B cell (primary cell): ENCODE data around the gene SART1. TPM values are rescaled to one million over a fixed set of nuclear protein-coding genes. Genes with fewer than 3 reads are reported as not detected.

ENCODE experiments used
- ATAC-seq: fragments of 200-7000 bp; cut with Tn5 transposase; one replicate; pipeline ENCODE4 v1.10.0; 2021; ENCODE audit warnings: low read depth, mild to moderate bottlenecking, moderate number of reproducible peaks, moderate library complexity
- CTCF ChIA-PET: fragments of 350-600 bp; sonication (Branson Sonifier 250); formaldehyde crosslinking; loops from one replicate; lab custom pipeline; 2021; ENCODE audit warnings: antibody characterized with exemption, inconsistent platforms; lab: Charles Lee
- POLR2A ChIA-PET: fragments of 350-600 bp; sonication (Branson Sonifier 250); formaldehyde crosslinking; loops from one replicate; lab custom pipeline; 2021; ENCODE audit warnings: antibody characterized with exemption; lab: Charles Lee
- DNase-seq: peaks from one replicate; pipeline ENCODE4 v3.0.0; 2013
- H2AFZ ChIP-seq: 2 replicates; pipeline ENCODE4 v1.6.1; 2012; ENCODE audit warnings: mild to moderate bottlenecking, low read depth, low read length; ENCODE audit not compliant: insufficient read depth, poor library complexity, severe bottlenecking
- H3K27ac ChIP-seq, 2 donors: 1 replicate in 1 of 2; 2 replicates in 1 of 2; pipeline ENCODE4 v1.5.1; 2012 to 2013; ENCODE audit warnings: low read length in 2 of 2, mild to moderate bottlenecking in 2 of 2, moderate library complexity in 1 of 2
- H3K27me3 ChIP-seq, 4 experiments: fragments of 200-600 bp in 1 of 4; sonication (generic) in 1 of 4; replicated peaks in 1 of 4; 1 replicate in 2 of 4; 2 replicates in 2 of 4; pipeline versions ENCODE4 v1.6.1 to v1.7.0; 2013 to 2016; ENCODE audit warnings: low read length in 3 of 4, mild to moderate bottlenecking in 2 of 4, mixed read lengths in 1 of 4, moderate library complexity in 1 of 4; ENCODE audit not compliant: insufficient read depth in 4 of 4, control insufficient read depth in 3 of 4; ENCODE audit errors: control extremely low read depth in 1 of 4
- H3K36me3 ChIP-seq, 2 experiments: replicated peaks in 1 of 2; 1 replicate in 1 of 2; 2 replicates in 1 of 2; pipeline versions ENCODE4 v1.6.1 to v1.7.1; 2013; ENCODE audit warnings: low read length in 1 of 2; ENCODE audit not compliant: insufficient read depth in 2 of 2, control insufficient read depth in 1 of 2; ENCODE audit errors: control extremely low read depth in 1 of 2, extremely low read depth in 1 of 2
- H3K4me1 ChIP-seq, 2 donors: fragments of 200-600 bp in 1 of 2; sonication (generic) in 1 of 2; 1 replicate in 1 of 2; 2 replicates in 1 of 2; pipeline versions ENCODE4 v1.5.1 to v1.6.1; 2013 to 2017; ENCODE audit warnings: low read length in 2 of 2; ENCODE audit not compliant: control insufficient read depth in 2 of 2, insufficient read depth in 2 of 2
- H3K4me2 ChIP-seq: replicated peaks from 2 replicates; pipeline ENCODE3; 2012; ENCODE audit warnings: mild to moderate bottlenecking, low read depth, low read length; ENCODE audit not compliant: poor library complexity, severe bottlenecking
- H3K4me3 ChIP-seq, 5 experiments: fragments of 200-600 bp in 1 of 5; sonication (generic) in 1 of 5; 1 replicate in 3 of 5; 2 replicates in 2 of 5; pipeline versions ENCODE4 v1.5.1 to v1.7.0; 2011 to 2016; ENCODE audit warnings: low read length in 4 of 5, mild to moderate bottlenecking in 4 of 5, low read depth in 2 of 5, control low read depth in 1 of 5, moderate library complexity in 1 of 5; ENCODE audit not compliant: insufficient read depth in 1 of 5; ENCODE audit errors: control extremely low read depth in 1 of 5, extremely low read depth in 1 of 5
- H3K79me2 ChIP-seq: fragments of 200-600 bp; sonication (generic); one replicate; pipeline ENCODE4 v1.6.0; 2016; ENCODE audit warnings: low read length; ENCODE audit not compliant: control insufficient read depth, insufficient read depth
- H3K9ac ChIP-seq: fragments of 200-600 bp; sonication (generic); 2 replicates; pipeline ENCODE4 v1.6.1; 2017; ENCODE audit warnings: mild to moderate bottlenecking, low read length, moderate library complexity
- H3K9me3 ChIP-seq, 3 donors: one replicate each; pipeline versions ENCODE4 v1.6.1 to v1.7.1; 2013; ENCODE audit warnings: low read length in 2 of 3; ENCODE audit not compliant: control insufficient read depth in 2 of 3, insufficient read depth in 1 of 3; ENCODE audit errors: control extremely low read depth in 1 of 3
- H4K20me1 ChIP-seq: 2 replicates; pipeline ENCODE4 v1.6.0; 2012; ENCODE audit warnings: mild to moderate bottlenecking, low read length; ENCODE audit not compliant: insufficient read depth, control insufficient read depth, poor library complexity, severe bottlenecking
- H3K27ac Mint-ChIP-seq: one replicate; pipeline ENCODE4 v1.8.0; 2021; ENCODE audit warnings: mixed read lengths
- H3K27me3 Mint-ChIP-seq: one replicate; pipeline ENCODE4 v1.8.0; 2021; ENCODE audit warnings: mixed read lengths
- H3K4me1 Mint-ChIP-seq: one replicate; pipeline ENCODE4 v1.8.0; 2021; ENCODE audit warnings: mixed read lengths
- H3K4me3 Mint-ChIP-seq: one replicate; pipeline ENCODE4 v1.8.0; 2021; ENCODE audit warnings: mixed read lengths
- H3K9me3 Mint-ChIP-seq: one replicate; pipeline ENCODE4 v1.8.0; 2022; ENCODE audit warnings: mixed read lengths; ENCODE audit not compliant: insufficient read depth
- EZH2 ChIP-seq: IDR thresholded peaks from 2 replicates; pipeline ENCODE4 v1.6.1; 2012; ENCODE audit warnings: borderline replicate concordance, low read depth, mild to moderate bottlenecking, moderate library complexity, low read length; ENCODE audit not compliant: insufficient read depth, poor library complexity, severe bottlenecking
- WGBS: methylation state at CpG from one replicate; pipeline ENCODE4 v1.1.5; 2013; ENCODE audit warnings: missing lambda C conversion rate; ENCODE audit not compliant: insufficient coverage; 5-methylcytosine and 5-hydroxymethylcytosine counted together
- intact Hi-C: fragments of 100-400 bp; cut with micrococcal nuclease; formaldehyde crosslinking; loops from one replicate; pipeline ENCODE4 v1.10.0; 2022
- polyA plus RNA-seq: library from polyadenylated mRNA; depleted of rRNA; stranded (reverse); fragments of >200 nt; gene quantifications from 2 replicates; pipeline ENCODE4 v1.2.3, GENCODE V29; 2012
- total RNA-seq, 2 donors: library from RNA; stranded (reverse); fragments of 120-200 nt in 1 of 2; gene quantifications; 1 replicate in 1 of 2; 2 replicates in 1 of 2; pipeline versions ENCODE4 v1.2.3 to v1.2.4, GENCODE V29; 2013 to 2022
- TF ChIP-seq, protein P1 (sequence below): fragments of 200-600 bp; IDR thresholded peaks from one replicate; pipeline ENCODE4 v1.8.0; 2022; ENCODE audit warnings: antibody characterized with exemption, mild to moderate bottlenecking

SART1 gene
- total and polyA plus RNA-seq, 2 donors (not counting 1 experiment from before 2014, with no cell fraction given): 74.5 to 102 TPM

- H3K4me1 ChIP-seq: no peaks in the 10 kb centered on the region
- DNase-seq (no peak), ATAC-seq (no peak)
- 97% methylated on average over 20 of the region's 34 CpGs for WGBS
- CTCF ChIA-PET: interaction anchor here (0.7 to 1.3 kb wide), 2 partner anchors 92 to 368 kb away, joined by 3 read pairs; no protein-coding TSS in a partner anchor
- Mint-ChIP-seq H3K9me3 (no peaks in the 10 kb centered on the region), H3K27ac (no peak overlapping the region), H3K27me3 (no peaks in the 10 kb centered on the region), H3K4me1 (no peaks in the 10 kb centered on the region), H3K4me3 (no peak overlapping the region)
- POLR2A ChIA-PET: interaction anchor here (1.3 kb wide), 1 partner anchor 90 kb away, joined by 3 read pairs; the partner anchor contains the start of gene FIBP
- H3K4me3 ChIP-seq: no peak overlapping the region
- H3K9ac ChIP-seq: no peak overlapping the region
- no peak overlapping the region for H3K4me2 ChIP-seq
- H3K79me2 ChIP-seq: no peaks in the 10 kb centered on the region
- no peaks in the 10 kb centered on the region for H3K9me3 ChIP-seq
- H3K36me3 ChIP-seq: peaks cover 2 to 32% of the 10 kb centered on the region in 2 experiments
- no peak for TF ChIP-seq EZH2
- TF ChIP-seq, protein P1, sequence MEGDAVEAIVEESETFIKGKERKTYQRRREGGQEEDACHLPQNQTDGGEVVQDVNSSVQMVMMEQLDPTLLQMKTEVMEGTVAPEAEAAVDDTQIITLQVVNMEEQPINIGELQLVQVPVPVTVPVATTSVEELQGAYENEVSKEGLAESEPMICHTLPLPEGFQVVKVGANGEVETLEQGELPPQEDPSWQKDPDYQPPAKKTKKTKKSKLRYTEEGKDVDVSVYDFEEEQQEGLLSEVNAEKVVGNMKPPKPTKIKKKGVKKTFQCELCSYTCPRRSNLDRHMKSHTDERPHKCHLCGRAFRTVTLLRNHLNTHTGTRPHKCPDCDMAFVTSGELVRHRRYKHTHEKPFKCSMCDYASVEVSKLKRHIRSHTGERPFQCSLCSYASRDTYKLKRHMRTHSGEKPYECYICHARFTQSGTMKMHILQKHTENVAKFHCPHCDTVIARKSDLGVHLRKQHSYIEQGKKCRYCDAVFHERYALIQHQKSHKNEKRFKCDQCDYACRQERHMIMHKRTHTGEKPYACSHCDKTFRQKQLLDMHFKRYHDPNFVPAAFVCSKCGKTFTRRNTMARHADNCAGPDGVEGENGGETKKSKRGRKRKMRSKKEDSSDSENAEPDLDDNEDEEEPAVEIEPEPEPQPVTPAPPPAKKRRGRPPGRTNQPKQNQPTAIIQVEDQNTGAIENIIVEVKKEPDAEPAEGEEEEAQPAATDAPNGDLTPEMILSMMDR: no peak
- H3K27ac ChIP-seq: no peak overlapping the region
- H4K20me1 ChIP-seq: no peaks in the 10 kb centered on the region
- no peaks in the 10 kb centered on the region for H3K27me3 ChIP-seq
- no peak overlapping the region for H2AFZ ChIP-seq
- intact Hi-C loops: no loop called here
Measured at GRCh38 chr11:65978391-65979238, 17.1 kb downstream of the SART1 start.

- H3K27ac Mint-ChIP-seq: no peak overlapping the region
- no peaks in the 10 kb centered on the region for H3K79me2 ChIP-seq
- H2AFZ ChIP-seq: no peak overlapping the region
- H3K4me3 Mint-ChIP-seq: no peak overlapping the region
- H3K27ac ChIP-seq: no peak overlapping the region
- intact Hi-C loops: no loop called here
- no peaks in the 10 kb centered on the region for H3K27me3 Mint-ChIP-seq
- TF ChIP-seq EZH2: no peak
- TF ChIP-seq, protein P1: no peak
- no peak for DNase-seq
- no peak overlapping the region for H3K9ac ChIP-seq
- H3K9me3 ChIP-seq: no peaks in the 10 kb centered on the region
- no peaks in the 10 kb centered on the region for H3K4me1 Mint-ChIP-seq
- 80% methylated on average over 4 of the region's 10 CpGs for WGBS
- H3K36me3 ChIP-seq: peaks cover 2 to 29% of the 10 kb centered on the region in 2 experiments
- H3K4me2 ChIP-seq: no peak overlapping the region
- no peaks in the 10 kb centered on the region for H3K27me3 ChIP-seq
- no peaks in the 10 kb centered on the region for H3K9me3 Mint-ChIP-seq
- no peaks in the 10 kb centered on the region for H3K4me1 ChIP-seq
- ATAC-seq: no peak
- H4K20me1 ChIP-seq: no peaks in the 10 kb centered on the region
- H3K4me3 ChIP-seq: no peak overlapping the region
- POLR2A ChIA-PET: interaction anchor here (1.3 kb wide), 1 partner anchor 91 kb away, joined by 3 read pairs; the partner anchor contains the start of gene FIBP
- CTCF ChIA-PET: interaction anchor here (1.2 to 1.3 kb wide), 2 partner anchors 92 to 95 kb away, joined by 3 to 4 read pairs; no protein-coding TSS in a partner anchor
Measured at GRCh38 chr11:65979261-65979759, 17.8 kb downstream of the SART1 start.
